GM18508 (cell line): ENCODE data around the gene STRA8.
"Not testable (repeated sequence)": the region's sequence is repeated elsewhere in the genome, so short reads cannot be mapped to it uniquely, and the experiment has no call there.

Experiments used
- ATAC-seq: cut with Tn5 transposase; IDR thresholded peaks from one replicate; pipeline ENCODE4 v1.9.1; 2021; ENCODE audit warnings: moderate number of reproducible peaks; ENCODE audit not compliant: insufficient read depth, unreplicated experiment

Gene STRA8

GRCh38 chr7:135201350-135201749 is 32.3 kb upstream of the STRA8 start:
- no peak for ATAC-seq

- ATAC-seq = no peak
These were observed 29.3 kb upstream of the STRA8 start for GRCh38 chr7:135204341-135204749.

GRCh38 chr7:135204876-135205275 is 28.8 kb upstream of the STRA8 start:
- ATAC-seq = no peak

GRCh38 chr7:135205850-135206249 is 27.8 kb upstream of the STRA8 start:
- no peak for ATAC-seq

- ATAC-seq = peak; percentile 37
These were observed 26.7 kb upstream of the STRA8 start for GRCh38 chr7:135206941-135207391.

GRCh38 chr7:135207406-135208101 is 26.1 kb upstream of the STRA8 start:
- ATAC-seq = no peak

- ATAC-seq = no peak
These were observed 25.4 kb upstream of the STRA8 start for GRCh38 chr7:135208102-135208793.

GRCh38 chr7:135209225-135209834 is 24.3 kb upstream of the STRA8 start:
- ATAC-seq = no peak

GRCh38 chr7:135210888-135211178 is 22.8 kb upstream of the STRA8 start:
- ATAC-seq = no peak

- peak; percentile 30 for ATAC-seq
These were observed 22.3 kb upstream of the STRA8 start, which contains the start of gene WDR91 for GRCh38 chr7:135211179-135211945. WDR91 (minus strand) TSS chr7:135211526; CDS start chr7:135211502, 24 bp downstream.

GRCh38 chr7:135211946-135212685 is 21.5 kb upstream of the STRA8 start:
- ATAC-seq = not testable (repeated sequence)

GRCh38 chr7:135213831-135214230 is 19.8 kb upstream of the STRA8 start:
- no peak for ATAC-seq

- ATAC-seq = no peak
These were observed 18.5 kb upstream of the STRA8 start for GRCh38 chr7:135215180-135215579.

GRCh38 chr7:135215698-135216097 is 17.9 kb upstream of the STRA8 start:
- ATAC-seq = no peak

GRCh38 chr7:135217645-135218509 is 15.8 kb upstream of the STRA8 start:
- ATAC-seq = no peak

- peak; percentile 55 for ATAC-seq
These were observed 9.6 kb upstream of the STRA8 start for GRCh38 chr7:135224027-135224426.

- no peak for ATAC-seq
These were observed 2.0 kb upstream of the STRA8 start for GRCh38 chr7:135231686-135232085.

- ATAC-seq = no peak
These were observed 1.6 kb upstream of the STRA8 start for GRCh38 chr7:135232087-135232486.

- ATAC-seq = no peak
These were observed 918 bp upstream of the STRA8 start for GRCh38 chr7:135232720-135233119.
